Measurements from ENCODE around the gene SHQ1.
A peak's percentile ranks its signal among the peaks of the same experiment; 100 is the strongest.

SHQ1 gene

GRCh38 chr3:72818905-72819304 is 29.3 kb downstream of the SHQ1 start:
- Histone ChIP-seq H4K20me1 (ENCODE audit: insufficient read depth, low read length) (no peaks in the 10 kb centered on the region), H3K27ac (ENCODE audit: low read depth, low read length, poor library complexity, severe bottlenecking) (no peak overlapping the region), H3K4me1 (ENCODE audit: insufficient read depth, low read length, severe bottlenecking) (peaks cover 36% of the 10 kb centered on the region), H2AFZ (ENCODE audit: low read length) (no peak overlapping the region), H3K4me2 (ENCODE audit: low read length) (no peak overlapping the region), H3K9me3 (ENCODE audit: low read length) (no peaks in the 10 kb centered on the region), H3F3A (ENCODE audit: insufficient read depth, low read length) (no peaks in the 10 kb centered on the region), H3K9me2 (ENCODE audit: low read depth, low read length) (no peaks in the 10 kb centered on the region), H3K79me2 (ENCODE audit: insufficient read depth, low read length) (no peaks in the 10 kb centered on the region), H3K36me3 (ENCODE audit: insufficient read depth, low read length) (peaks cover 28% of the 10 kb centered on the region), H3K4me3 (ENCODE audit: low read depth, low read length, poor library complexity, severe bottlenecking) (no peak overlapping the region), H3K9ac (ENCODE audit: low read length) (no peak overlapping the region), H3K27me3 (ENCODE audit: insufficient read depth, low read length) (no peaks in the 10 kb centered on the region)
- TF ChIP-seq, protein P1, sequence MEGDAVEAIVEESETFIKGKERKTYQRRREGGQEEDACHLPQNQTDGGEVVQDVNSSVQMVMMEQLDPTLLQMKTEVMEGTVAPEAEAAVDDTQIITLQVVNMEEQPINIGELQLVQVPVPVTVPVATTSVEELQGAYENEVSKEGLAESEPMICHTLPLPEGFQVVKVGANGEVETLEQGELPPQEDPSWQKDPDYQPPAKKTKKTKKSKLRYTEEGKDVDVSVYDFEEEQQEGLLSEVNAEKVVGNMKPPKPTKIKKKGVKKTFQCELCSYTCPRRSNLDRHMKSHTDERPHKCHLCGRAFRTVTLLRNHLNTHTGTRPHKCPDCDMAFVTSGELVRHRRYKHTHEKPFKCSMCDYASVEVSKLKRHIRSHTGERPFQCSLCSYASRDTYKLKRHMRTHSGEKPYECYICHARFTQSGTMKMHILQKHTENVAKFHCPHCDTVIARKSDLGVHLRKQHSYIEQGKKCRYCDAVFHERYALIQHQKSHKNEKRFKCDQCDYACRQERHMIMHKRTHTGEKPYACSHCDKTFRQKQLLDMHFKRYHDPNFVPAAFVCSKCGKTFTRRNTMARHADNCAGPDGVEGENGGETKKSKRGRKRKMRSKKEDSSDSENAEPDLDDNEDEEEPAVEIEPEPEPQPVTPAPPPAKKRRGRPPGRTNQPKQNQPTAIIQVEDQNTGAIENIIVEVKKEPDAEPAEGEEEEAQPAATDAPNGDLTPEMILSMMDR (IDR thresholded peaks at IDR 0.05; ENCODE audit: low read length), result no peak

DNA sequence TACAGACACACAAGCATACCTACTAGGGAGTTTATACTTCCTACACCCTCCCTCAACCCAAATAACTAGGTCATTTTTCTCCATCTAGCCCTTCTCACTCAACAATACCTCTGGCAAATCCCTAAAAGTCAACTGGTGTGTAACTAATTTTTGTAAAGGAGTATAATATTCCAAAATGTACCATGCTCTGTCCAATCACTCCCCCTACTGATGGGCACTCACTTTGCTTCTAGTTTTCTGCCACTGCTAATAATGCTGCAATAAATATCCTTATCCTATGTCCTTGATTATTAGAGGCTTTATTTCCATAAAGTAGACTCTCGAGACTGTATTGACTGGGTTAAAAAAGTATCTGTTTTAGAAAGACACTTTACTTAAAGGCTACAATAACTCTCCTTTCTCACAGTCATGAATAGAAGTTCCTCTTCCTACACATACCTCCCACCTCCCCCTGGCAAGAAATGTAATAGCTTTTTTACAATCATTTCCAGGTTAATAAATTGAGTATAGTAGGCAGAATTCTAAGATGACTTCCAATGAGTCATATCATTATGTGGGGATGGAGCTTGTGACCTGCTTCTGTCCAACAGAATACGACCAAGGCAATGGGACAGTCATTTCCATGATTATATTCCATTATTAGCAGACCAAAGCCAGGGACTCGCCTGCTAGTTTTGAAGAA is 30.0 kb downstream of the SHQ1 start:
- Histone ChIP-seq H3K27me3 (ENCODE audit: insufficient read depth, low read length) (no peaks in the 10 kb centered on the region), H3K4me2 (ENCODE audit: low read length) (no peak overlapping the region), H2AFZ (ENCODE audit: low read length) (no peak overlapping the region), H3K4me3 (ENCODE audit: low read depth, low read length, poor library complexity, severe bottlenecking) (no peak overlapping the region), H3K9ac (ENCODE audit: low read length) (no peak overlapping the region), H3K79me2 (ENCODE audit: insufficient read depth, low read length) (no peaks in the 10 kb centered on the region), H3F3A (ENCODE audit: insufficient read depth, low read length) (no peaks in the 10 kb centered on the region), H3K9me3 (ENCODE audit: low read length) (no peaks in the 10 kb centered on the region), H3K9me2 (ENCODE audit: low read depth, low read length) (no peaks in the 10 kb centered on the region), H3K27ac (ENCODE audit: low read depth, low read length, poor library complexity, severe bottlenecking) (no peak overlapping the region), H3K36me3 (ENCODE audit: insufficient read depth, low read length) (peaks cover 30% of the 10 kb centered on the region), H3K4me1 (ENCODE audit: insufficient read depth, low read length, severe bottlenecking) (peaks cover 38% of the 10 kb centered on the region), H4K20me1 (ENCODE audit: insufficient read depth, low read length) (no peaks in the 10 kb centered on the region)
- TF ChIP-seq, protein P1 (IDR thresholded peaks at IDR 0.05; ENCODE audit: low read length), result peak; percentile 60
- no peak for TF ChIP-seq EZH2 (IDR thresholded peaks at IDR 0.05; ENCODE audit: borderline replicate concordance, low read length)

- no peak for TF ChIP-seq EZH2 (IDR thresholded peaks at IDR 0.05; ENCODE audit: borderline replicate concordance, low read length)
- TF ChIP-seq, protein P1 (IDR thresholded peaks at IDR 0.05; ENCODE audit: low read length), result no peak
- H3K9ac ChIP-seq (ENCODE audit: low read length), result no peak overlapping the region
- no peaks in the 10 kb centered on the region for H3F3A ChIP-seq (ENCODE audit: insufficient read depth, low read length)
- H3K36me3 ChIP-seq (ENCODE audit: insufficient read depth, low read length), result peaks cover 31% of the 10 kb centered on the region
- H3K27me3 ChIP-seq (ENCODE audit: insufficient read depth, low read length), result no peaks in the 10 kb centered on the region
- H3K4me1 ChIP-seq (ENCODE audit: insufficient read depth, low read length, severe bottlenecking), result peaks cover 30% of the 10 kb centered on the region
- no peaks in the 10 kb centered on the region for H3K9me2 ChIP-seq (ENCODE audit: low read depth, low read length)
- no peak overlapping the region for H3K4me2 ChIP-seq (ENCODE audit: low read length)
- H3K27ac ChIP-seq (ENCODE audit: low read depth, low read length, poor library complexity, severe bottlenecking), result no peak overlapping the region
- no peak overlapping the region for H2AFZ ChIP-seq (ENCODE audit: low read length)
- no peak overlapping the region for H3K4me3 ChIP-seq (ENCODE audit: low read depth, low read length, poor library complexity, severe bottlenecking)
- no peaks in the 10 kb centered on the region for H4K20me1 ChIP-seq (ENCODE audit: insufficient read depth, low read length)
- H3K9me3 ChIP-seq (ENCODE audit: low read length), result no peaks in the 10 kb centered on the region
- H3K79me2 ChIP-seq (ENCODE audit: insufficient read depth, low read length), result no peaks in the 10 kb centered on the region
Measured at GRCh38 chr3:72816862-72817355, 31.3 kb downstream of the SHQ1 start.
